NT2/D1 (cell line): ENCODE results near the gene OR10H4.

ENCODE experiments used
- YY1 ChIP-seq: IDR thresholded peaks from 2 replicates; pipeline ENCODE4 v1.6.1; 2011; ENCODE audit not compliant: insufficient read length, insufficient read depth
- ZNF274 ChIP-seq: IDR thresholded peaks from 2 replicates; pipeline ENCODE4 v1.6.1; 2011; ENCODE audit warnings: mild to moderate bottlenecking, low read depth, low read length

- TF ChIP-seq ZNF274 (no peak), YY1 (no peak)
Measured at GRCh38 chr19:15900504-15900903, 48.3 kb upstream of the OR10H4 start.
